SU-DHL-6 (cell line): ENCODE measurements around the gene ANKRD55.

ENCODE experiments used
- H2AFZ ChIP-seq: fragments of 200-600 bp; sonication (generic); 2 replicates; pipeline ENCODE4 v1.6.1; 2014; ENCODE audit warnings: low read depth, mild to moderate bottlenecking, moderate library complexity, mixed read lengths, antibody characterized with exemption, low read length; ENCODE audit not compliant: severe bottlenecking
- H3F3A ChIP-seq: fragments of 200-600 bp; shearing (Covaris generic); 2 replicates; pipeline ENCODE4 v1.6.0; 2016; ENCODE audit warnings: antibody characterized with exemption, mild to moderate bottlenecking; ENCODE audit not compliant: insufficient read depth
- H3K27ac ChIP-seq: fragments of 200-600 bp; sonication (generic); 2 replicates; pipeline ENCODE4 v1.5.1; 2016; ENCODE audit warnings: low read depth, mild to moderate bottlenecking, low read length, moderate library complexity, mixed read lengths
- H3K27me3 ChIP-seq: fragments of 200-600 bp; sonication (generic), shearing (Covaris generic); 2 replicates; pipeline ENCODE4 v1.6.0; 2014; ENCODE audit warnings: mild to moderate bottlenecking, low read length
- H3K36me3 ChIP-seq: fragments of 200-600 bp; sonication (generic); 2 replicates; pipeline ENCODE4 v1.6.1; 2014; ENCODE audit warnings: mild to moderate bottlenecking, low read length, mixed read lengths
- H3K4me2 ChIP-seq: fragments of 300-600, 200-600 bp; shearing (Covaris generic), sonication (generic); 2 replicates; pipeline ENCODE4 v1.6.0; 2014; ENCODE audit warnings: low read length, low read depth, mild to moderate bottlenecking; ENCODE audit not compliant: poor library complexity, severe bottlenecking
- H3K4me3 ChIP-seq: fragments of 200-600 bp; sonication (generic); 2 replicates; pipeline ENCODE4 v1.5.1; 2014; ENCODE audit warnings: antibody characterized with exemption, low read length, mild to moderate bottlenecking, mixed read lengths; ENCODE audit not compliant: insufficient read depth, poor library complexity, severe bottlenecking
- H3K79me2 ChIP-seq: fragments of 200-600 bp; sonication (generic); 2 replicates; pipeline ENCODE4 v1.6.1; 2014; ENCODE audit warnings: mild to moderate bottlenecking, low read length, moderate library complexity; ENCODE audit not compliant: insufficient read depth
- H3K9ac ChIP-seq: fragments of 200-600 bp; sonication (generic); 2 replicates; pipeline ENCODE4 v1.7.0; 2014; ENCODE audit warnings: mild to moderate bottlenecking, low read length
- H3K9me2 ChIP-seq: fragments of 200-600 bp; sonication (generic); replicated peaks from 2 replicates; pipeline ENCODE4 v1.6.1; 2014; ENCODE audit warnings: low read length; ENCODE audit not compliant: insufficient read depth
- H3K9me3 ChIP-seq: fragments of 200-600 bp; sonication (generic); 2 replicates; pipeline ENCODE4 v1.6.1; 2014; ENCODE audit warnings: low read length, mixed read lengths; ENCODE audit not compliant: insufficient read depth
- H4K20me1 ChIP-seq: fragments of 200-600 bp; sonication (generic); 2 replicates; pipeline ENCODE4 v1.6.1; 2014; ENCODE audit warnings: low read depth, mild to moderate bottlenecking, antibody characterized with exemption, low read length, moderate library complexity, mixed read lengths
- CTCF ChIP-seq: fragments of 200-600 bp; sonication (generic); IDR thresholded peaks from one replicate; pipeline ENCODE4 v1.5.1; 2017; ENCODE audit warnings: antibody characterized with exemption, mild to moderate bottlenecking, low read length, moderate library complexity; ENCODE audit not compliant: insufficient read depth, poor library complexity, severe bottlenecking
- EZH2phosphoT487 ChIP-seq: fragments of 200-600 bp; sonication (generic), shearing (Covaris generic); conservative IDR thresholded peaks from 2 replicates; pipeline ENCODE4 v1.6.1; 2018; ENCODE audit warnings: mild to moderate bottlenecking, antibody characterized with exemption, low read length, moderate library complexity, mixed read lengths

Gene ANKRD55

GRCh38 chr5:56130664-56131063 is 102.5 kb downstream of the ANKRD55 start:
- Histone ChIP-seq H3K4me2 (no peak overlapping the region), H4K20me1 (no peaks in the 10 kb centered on the region), H2AFZ (no peak overlapping the region), H3K9me2 (no peaks in the 10 kb centered on the region), H3K4me3 (no peak overlapping the region), H3F3A (no peaks in the 10 kb centered on the region), H3K9me3 (no peaks in the 10 kb centered on the region), H3K36me3 (no peaks in the 10 kb centered on the region), H3K27me3 (no peaks in the 10 kb centered on the region), H3K9ac (no peak overlapping the region), H3K79me2 (no peaks in the 10 kb centered on the region), H3K27ac (no peak overlapping the region)
- no peak for TF ChIP-seq CTCF
- TF ChIP-seq EZH2phosphoT487, result no peak

- no peaks in the 10 kb centered on the region for H3F3A ChIP-seq
- H3K9ac ChIP-seq, result no peak overlapping the region
- no peaks in the 10 kb centered on the region for H3K27me3 ChIP-seq
- H3K79me2 ChIP-seq, result no peaks in the 10 kb centered on the region
- H3K36me3 ChIP-seq, result no peaks in the 10 kb centered on the region
- no peak overlapping the region for H3K4me3 ChIP-seq
- H3K9me3 ChIP-seq, result no peaks in the 10 kb centered on the region
- H2AFZ ChIP-seq, result no peak overlapping the region
- no peaks in the 10 kb centered on the region for H4K20me1 ChIP-seq
- H3K27ac ChIP-seq, result no peak overlapping the region
- no peak overlapping the region for H3K4me2 ChIP-seq
- TF ChIP-seq CTCF (no peak), EZH2phosphoT487 (no peak)
- H3K9me2 ChIP-seq, result no peaks in the 10 kb centered on the region
These were observed 103.8 kb downstream of the ANKRD55 start for GRCh38 chr5:56129288-56129687.

DNA sequence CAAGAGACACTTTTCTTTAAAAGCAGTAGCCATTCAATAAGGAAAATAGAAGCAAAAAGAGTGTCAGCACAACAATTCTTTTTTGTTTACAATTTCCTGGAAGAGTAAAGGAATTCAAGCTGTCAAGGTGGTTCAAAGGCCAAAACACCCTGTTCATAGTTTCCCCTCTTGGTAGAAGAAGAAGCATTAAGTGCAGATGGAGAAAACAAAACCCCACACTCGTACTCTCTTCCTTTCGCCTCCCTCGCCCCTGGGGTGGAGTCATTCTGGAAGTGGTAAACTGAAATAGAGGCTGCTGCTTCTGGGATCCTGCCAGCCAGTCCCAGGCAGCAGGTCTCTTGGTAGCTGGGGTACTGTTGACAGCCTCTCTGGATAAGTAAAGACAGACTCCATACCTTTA is 105.0 kb downstream of the ANKRD55 start:
- H3K79me2 ChIP-seq, result no peaks in the 10 kb centered on the region
- no peaks in the 10 kb centered on the region for H3K9me3 ChIP-seq
- no peak overlapping the region for H3K4me3 ChIP-seq
- no peak overlapping the region for H3K27ac ChIP-seq
- no peaks in the 10 kb centered on the region for H3K27me3 ChIP-seq
- TF ChIP-seq CTCF (no peak), EZH2phosphoT487 (no peak)
- no peak overlapping the region for H3K9ac ChIP-seq
- no peaks in the 10 kb centered on the region for H3F3A ChIP-seq
- H3K36me3 ChIP-seq, result no peaks in the 10 kb centered on the region
- no peak overlapping the region for H2AFZ ChIP-seq
- no peaks in the 10 kb centered on the region for H4K20me1 ChIP-seq
- H3K4me2 ChIP-seq, result no peak overlapping the region
- H3K9me2 ChIP-seq, result no peaks in the 10 kb centered on the region
